Stimulated activated CD4-positive, alpha-beta T cell treated with anti-CD3 and anti-CD28 coated beads, Interleukin-12 subunit alpha, Interleukin-12 subunit beta, amount 100 ng/mL, for 24 hours (primary cell): ENCODE data around the gene CRTC1.
"Not testable (repeated sequence)": the region's sequence is repeated elsewhere in the genome, so short reads cannot be mapped to it uniquely, and the experiment has no call there.

Experiments used
- DNase-seq, 2 experiments: peaks; one replicate each; pipeline ENCODE4 v3.0.0-alpha.2; 2020; ENCODE audit warnings: low read depth in 2 of 2

Gene CRTC1

DNA sequence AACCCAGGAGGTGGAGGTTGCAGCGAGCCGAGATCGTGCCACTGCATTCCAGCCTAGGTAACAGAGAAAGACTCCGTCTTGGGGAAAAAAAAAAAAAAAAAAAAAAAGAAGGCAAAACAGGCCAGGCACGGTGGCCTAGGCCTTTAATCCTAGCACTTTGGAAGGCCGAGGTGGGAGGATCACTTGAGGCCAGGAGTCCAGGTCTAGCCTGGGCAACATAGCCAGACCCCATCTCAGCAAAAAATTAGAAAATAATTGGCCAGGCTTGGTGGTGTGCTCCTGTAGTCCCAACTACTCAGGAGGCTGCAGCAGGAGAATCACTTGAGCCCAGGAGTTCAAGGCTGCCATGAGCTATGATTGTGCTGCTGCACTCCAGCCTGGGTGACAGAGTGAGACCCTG is 43.4 kb downstream of the CRTC1 start:
- DNase-seq, result no peak

DNA sequence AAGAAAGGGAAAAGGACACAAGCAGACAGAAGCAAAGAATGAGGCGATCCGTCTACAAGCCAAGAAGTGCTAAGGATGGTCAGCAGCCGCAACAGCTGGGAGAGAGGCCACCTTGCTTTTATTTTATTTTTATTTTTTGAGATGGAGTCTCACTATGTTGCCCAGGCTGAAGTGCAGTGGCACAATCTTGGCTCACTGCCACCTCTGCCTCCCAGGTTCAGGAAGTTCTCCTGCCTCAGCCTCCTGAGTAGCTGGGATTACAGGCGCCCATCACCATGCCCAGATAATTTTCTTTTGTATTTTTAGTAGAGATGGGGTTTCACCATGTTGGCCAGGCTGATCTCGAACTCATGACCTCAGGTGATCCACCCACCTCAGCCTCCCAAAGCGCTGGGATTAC is 44.1 kb downstream of the CRTC1 start:
- not testable (repeated sequence) for DNase-seq

DNA sequence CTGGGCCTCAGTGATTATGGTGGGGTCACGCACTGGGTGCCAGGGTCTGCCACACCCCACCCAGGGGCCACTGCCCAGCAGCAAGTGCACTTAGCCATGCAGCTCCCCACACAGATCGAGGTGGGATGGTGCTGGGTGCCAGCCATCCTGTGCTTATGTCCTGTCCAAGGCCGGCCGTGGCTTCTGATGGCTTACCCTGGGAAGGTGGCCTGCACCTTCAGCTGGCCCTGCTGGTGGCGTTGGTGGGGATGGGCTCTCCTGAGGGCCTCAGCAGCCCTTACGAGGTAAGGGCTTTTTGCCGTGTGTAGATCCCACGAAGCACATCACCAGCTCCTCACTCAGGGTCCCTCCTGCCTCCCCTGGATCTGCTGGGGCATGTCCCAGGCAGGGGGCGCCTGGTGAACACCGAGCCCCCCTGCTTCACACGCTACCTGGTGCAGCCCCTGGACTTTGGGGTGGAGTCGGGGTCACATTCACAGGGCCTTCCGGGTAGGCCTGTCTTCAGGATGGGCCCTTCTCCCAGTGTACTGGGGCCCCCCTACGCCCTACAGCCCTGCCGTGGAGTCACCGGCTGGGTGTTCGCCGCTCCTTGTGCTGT is 46.6 kb downstream of the CRTC1 start:
- DNase-seq, result no peak

- no peak for DNase-seq
Measured at GRCh38 chr19:18730885-18731513, 47.5 kb downstream of the CRTC1 start.

GRCh38 chr19:18731562-18732008 is 48.1 kb downstream of the CRTC1 start:
- DNase-seq, result no peak

DNA sequence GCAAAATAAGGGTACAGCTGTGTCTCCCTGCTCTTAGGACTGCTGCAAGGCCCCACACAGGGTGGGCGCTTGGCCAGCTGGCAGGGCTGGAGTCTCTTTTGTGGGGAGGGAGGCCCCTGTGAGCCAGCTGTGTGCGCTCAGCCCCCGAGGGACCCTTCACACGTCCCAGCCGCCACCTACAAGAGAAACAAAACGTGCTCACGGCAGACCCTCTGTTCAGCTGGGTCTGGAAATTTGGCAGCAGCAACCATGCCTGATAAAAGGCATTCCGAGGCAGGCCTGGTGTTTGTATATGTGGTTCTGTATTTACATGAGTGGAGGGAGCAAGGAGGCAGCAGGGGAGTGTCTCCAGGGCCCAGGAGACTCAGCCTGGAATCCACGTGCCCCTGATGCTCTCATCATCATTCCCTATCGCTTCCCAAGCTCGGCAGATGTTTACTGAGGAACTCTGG is 49.7 kb downstream of the CRTC1 start:
- DNase-seq, result no peak

DNA sequence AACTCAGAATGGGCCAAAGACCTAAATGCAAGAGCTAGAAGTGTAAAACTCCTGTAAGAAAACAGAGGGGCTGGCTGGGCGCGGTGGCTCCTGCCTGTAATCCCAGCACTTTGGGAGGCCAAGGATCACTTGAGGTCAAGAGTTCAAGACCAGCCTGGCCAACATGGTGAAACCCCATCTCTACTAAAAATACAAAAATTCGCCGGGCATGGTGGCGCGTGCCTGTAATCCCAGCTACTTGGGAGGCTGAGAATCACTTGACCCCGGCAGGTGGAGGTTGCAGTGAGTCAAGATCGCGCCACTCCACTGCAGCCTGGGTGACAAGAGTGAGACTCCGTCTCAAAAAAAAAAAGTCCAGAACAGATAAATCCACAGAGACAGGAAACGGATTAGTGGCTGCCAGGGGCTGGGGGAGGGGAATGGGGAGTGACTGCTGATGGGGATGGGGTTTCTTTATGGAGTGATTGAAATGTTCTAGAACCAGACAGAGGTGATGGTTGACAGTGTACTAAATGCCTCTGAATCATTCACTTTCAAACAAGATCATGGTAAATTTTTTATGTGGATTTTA is 50.4 kb downstream of the CRTC1 start:
- DNase-seq, result not testable (repeated sequence)

- DNase-seq, result no peak
Measured at GRCh38 chr19:18735324-18735723, 51.8 kb downstream of the CRTC1 start.

DNA sequence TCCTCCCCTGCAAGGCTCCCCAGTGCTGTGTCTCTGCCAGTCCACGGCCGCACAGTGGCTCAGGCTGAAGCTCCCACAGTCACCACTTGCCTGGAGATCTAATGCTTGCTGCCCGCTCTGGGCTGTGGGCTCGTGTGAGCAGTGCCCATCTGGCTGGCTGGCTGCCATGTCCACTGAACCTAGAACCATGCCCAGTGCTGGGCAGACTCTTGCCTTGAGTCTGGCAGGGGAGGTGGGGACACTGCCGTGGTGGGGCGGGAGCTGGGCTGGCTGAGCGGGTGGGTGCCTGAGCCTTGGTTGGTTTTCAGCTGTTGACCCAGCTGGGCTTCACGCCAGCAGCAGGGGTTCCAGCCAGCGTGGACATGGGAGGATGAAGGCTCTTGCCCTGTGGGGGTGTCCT is 52.3 kb downstream of the CRTC1 start:
- no peak for DNase-seq

GRCh38 chr19:18736415-18737336 is 53.2 kb downstream of the CRTC1 start:
- DNase-seq, result no peak

DNA sequence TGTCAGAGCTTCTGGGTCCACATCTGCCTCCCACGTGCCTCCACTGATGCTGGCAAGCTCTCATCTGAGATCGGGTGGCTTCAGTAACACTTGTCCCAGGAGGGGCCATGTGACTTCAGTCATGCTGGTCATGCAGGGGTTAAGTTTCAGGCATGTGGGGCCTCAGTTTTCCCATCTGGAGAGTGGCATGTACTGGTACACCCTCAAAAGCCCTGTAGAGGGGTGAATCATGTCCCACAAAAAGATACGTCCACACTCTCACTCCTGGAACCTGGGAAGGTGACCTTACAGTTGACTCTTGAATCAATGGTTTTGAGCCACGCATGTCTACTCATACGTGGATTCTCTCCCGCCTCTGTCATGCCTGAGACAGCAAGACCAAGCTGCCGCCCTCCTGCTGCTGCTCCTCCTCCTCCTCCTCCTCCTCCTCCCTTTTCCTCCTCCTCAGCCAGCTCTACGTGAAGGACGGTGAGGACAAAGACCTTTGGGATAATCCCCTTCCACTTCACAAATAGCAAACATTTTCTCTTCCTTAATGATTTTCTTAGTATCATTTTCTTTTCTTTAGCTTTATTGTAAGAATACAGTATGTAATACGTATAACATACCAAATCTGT is 54.0 kb downstream of the CRTC1 start:
- no peak for DNase-seq

DNA sequence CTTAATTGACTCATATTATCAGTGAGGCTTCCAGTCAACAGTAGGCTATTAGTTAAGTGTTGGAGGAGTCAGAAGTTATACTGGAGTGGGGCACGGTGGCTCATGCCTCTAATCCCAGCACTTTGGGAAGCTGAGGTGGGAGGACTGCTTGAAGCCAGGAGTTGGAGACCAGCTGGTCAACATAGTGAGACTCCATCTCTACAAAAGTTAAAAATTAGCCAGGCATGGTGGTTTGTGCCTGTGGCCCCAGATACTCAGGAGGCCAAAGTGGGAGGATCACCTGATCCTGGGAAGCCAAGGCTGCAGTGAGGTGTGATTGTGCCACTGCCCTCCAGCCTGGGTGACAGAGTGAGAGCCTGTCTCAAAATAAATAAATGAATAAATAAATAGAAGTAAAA is 54.5 kb downstream of the CRTC1 start:
- no peak for DNase-seq

DNA sequence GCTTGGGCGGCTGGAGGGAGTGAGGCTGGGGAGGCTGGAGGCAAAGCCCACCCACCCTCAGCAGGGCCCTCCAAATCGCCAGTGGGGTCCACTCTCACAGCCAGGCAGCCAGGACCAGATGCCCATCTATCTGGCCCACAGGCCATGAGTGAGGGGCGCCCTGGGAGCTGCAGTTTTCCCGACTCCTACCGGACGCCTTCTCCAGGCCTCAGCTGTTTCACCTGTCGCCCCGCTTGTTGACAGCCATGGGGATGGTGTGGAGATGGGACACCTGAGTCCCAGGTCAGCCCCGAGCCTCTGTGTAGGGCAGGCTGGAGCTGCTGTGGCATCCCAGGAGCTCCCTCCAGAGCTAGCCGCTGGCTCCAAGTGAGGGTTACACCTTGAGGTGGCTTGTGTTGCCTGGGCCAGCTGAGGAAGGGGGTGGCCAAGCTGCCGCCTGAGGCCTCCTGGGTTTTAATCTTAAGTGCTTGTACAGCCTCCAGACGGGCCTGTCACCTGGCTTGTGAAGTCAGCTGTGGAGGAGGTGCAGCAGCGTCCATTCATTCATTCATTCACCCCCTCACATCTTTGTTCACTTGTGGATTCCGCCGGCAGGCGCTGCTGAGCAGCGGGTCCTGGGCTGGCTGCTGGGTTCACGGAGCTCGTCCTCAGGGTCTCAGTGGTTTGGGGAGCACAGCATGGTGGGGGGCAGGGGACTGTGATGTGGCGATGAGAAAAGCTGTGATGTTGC is 55.6 kb downstream of the CRTC1 start:
- no peak for DNase-seq

- no peak for DNase-seq
Measured at GRCh38 chr19:18741124-18742121, 57.9 kb downstream of the CRTC1 start.

GRCh38 chr19:18742324-18742723 is 58.8 kb downstream of the CRTC1 start:
- DNase-seq, result no peak

DNA sequence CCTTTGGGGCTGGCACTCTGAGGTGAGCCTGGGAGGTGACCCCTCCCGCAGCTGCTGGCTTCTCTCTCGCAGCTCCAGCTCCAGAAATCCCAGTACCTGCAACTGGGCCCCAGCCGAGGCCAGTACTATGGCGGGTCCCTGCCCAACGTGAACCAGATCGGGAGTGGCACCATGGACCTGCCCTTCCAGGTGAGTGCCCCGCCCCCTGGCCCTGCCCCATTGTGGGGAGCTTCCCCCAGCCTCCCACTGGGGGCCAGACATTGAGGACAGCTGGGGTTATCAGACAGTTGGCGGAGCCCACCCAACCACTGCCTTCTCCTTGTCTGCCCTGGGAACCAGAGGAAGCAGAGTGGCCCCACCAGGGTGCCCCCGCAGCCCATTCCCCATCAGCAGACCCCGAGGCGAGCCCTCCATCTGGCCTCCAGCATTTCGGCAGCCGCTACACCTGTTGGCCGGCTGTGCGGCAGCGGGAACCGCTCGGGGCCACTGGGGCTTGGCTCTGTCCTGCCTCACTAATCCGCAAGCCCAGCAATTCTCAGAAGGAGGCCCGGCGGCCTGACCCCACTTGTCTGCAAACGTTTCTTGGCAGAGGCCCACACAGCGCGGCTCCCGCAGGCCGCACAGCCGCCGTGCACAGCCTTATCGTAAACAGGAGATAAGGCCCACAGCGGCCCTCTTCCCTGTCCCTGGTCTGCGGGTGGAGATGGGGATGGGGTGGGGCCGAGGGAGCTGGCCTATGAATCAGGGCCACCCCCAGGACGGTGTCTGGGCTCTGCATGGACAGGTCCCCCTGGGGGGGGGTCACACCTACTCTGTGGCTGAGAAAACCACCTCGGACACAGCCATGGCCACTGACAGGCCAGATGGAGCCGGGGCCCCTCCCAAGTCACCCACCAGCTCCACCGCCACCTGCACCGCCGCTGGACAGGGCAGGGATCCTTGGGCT is 59.6 kb downstream of the CRTC1 start:
- no peak for DNase-seq

DNA sequence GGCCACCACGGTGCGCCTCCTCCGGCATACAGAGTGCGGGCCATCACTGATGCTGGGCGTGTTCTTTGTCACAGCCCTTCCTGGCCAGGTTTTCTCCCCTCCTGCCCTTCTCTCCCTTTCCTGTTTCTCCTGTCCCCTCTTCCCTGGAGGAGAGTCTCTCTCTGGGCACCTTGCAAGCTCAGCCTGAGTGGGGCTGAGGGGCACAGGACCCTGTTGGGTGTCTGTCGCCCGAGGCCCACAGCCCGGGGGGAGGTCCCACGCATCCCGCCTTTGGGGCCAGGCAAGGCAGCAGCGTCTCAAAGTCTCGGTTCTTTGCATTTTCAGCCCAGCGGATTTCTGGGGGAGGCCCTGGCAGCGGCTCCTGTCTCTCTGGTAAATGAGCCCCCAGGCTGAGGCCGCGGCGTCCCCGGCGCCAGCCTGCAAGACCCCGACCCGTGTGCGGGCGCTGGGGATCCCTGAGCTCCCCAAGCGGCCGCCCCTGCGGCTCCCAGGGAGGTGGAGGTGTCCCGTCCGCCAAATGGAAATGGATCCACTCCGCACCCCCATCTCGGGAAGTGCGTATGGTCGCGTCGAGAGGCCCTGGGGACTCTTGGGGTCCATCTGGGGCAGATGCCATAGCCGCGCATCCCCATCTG is 60.4 kb downstream of the CRTC1 start:
- no peak for DNase-seq

- DNase-seq, result no peak
Measured at GRCh38 chr19:18745012-18745735, 61.7 kb downstream of the CRTC1 start.
